Measurements from ENCODE around the gene PNMA8C.

- no peak for TF ChIP-seq CTCF (IDR thresholded peaks at IDR 0.05)
- TF ChIP-seq POLR2AphosphoS5 (IDR thresholded peaks at IDR 0.05): no peak
- TF ChIP-seq POLR2A (IDR thresholded peaks at IDR 0.05): no peak
- no peak for TF ChIP-seq EP300 (IDR thresholded peaks at IDR 0.05)
Observed at GRCh38 chr19:46383846-46384245, 44.9 kb downstream of the PNMA8C start.
